GM03348 (cell line): ENCODE results near the gene CCSER2.
"Not testable (repeated sequence)": the region's sequence is repeated elsewhere in the genome, so short reads cannot be mapped to it uniquely, and the experiment has no call there.

ENCODE experiments used
- DNase-seq: peaks from one replicate; pipeline ENCODE4 v3.0.0; 2012; ENCODE audit warnings: low spot score

CCSER2 gene

GRCh38 chr10:84522612-84523462, 194.4 kb downstream of the CCSER2 start:
- no peak for DNase-seq

- DNase-seq = no peak
Measured at GRCh38 chr10:84523526-84523925, 195.1 kb downstream of the CCSER2 start.

GRCh38 chr10:84524435-84524834, 196.0 kb downstream of the CCSER2 start:
- no peak for DNase-seq

GRCh38 chr10:84525120-84525806, 196.9 kb downstream of the CCSER2 start:
- DNase-seq = no peak

- not testable (repeated sequence) for DNase-seq
Measured at GRCh38 chr10:84525807-84526182, 197.4 kb downstream of the CCSER2 start.

GRCh38 chr10:84527386-84527785, 199.0 kb downstream of the CCSER2 start:
- DNase-seq = not testable (repeated sequence)

GRCh38 chr10:84528526-84528925, 200.1 kb downstream of the CCSER2 start:
- not testable (repeated sequence) for DNase-seq

- no peak for DNase-seq
Measured at GRCh38 chr10:84530724-84531325, 202.4 kb downstream of the CCSER2 start.

- DNase-seq = no peak
Measured at GRCh38 chr10:84531396-84531795, 203.0 kb downstream of the CCSER2 start.

- no peak for DNase-seq
Measured at GRCh38 chr10:84534168-84534567, 205.8 kb downstream of the CCSER2 start.

GRCh38 chr10:84537447-84537931, 209.1 kb downstream of the CCSER2 start:
- DNase-seq = peak; percentile 87

- no peak for DNase-seq
Measured at GRCh38 chr10:84538036-84538435, 209.6 kb downstream of the CCSER2 start.

GRCh38 chr10:84539216-84539615, 210.8 kb downstream of the CCSER2 start:
- DNase-seq = peak; percentile 40

GRCh38 chr10:84540022-84540616, 211.7 kb downstream of the CCSER2 start:
- peak; percentile 87 for DNase-seq

GRCh38 chr10:84540617-84541288, 212.4 kb downstream of the CCSER2 start:
- DNase-seq = peak; percentile 92

- no peak for DNase-seq
Measured at GRCh38 chr10:84541289-84541637, 212.9 kb downstream of the CCSER2 start.

- DNase-seq = no peak
Measured at GRCh38 chr10:84542522-84543490, 214.4 kb downstream of the CCSER2 start.

GRCh38 chr10:84543948-84544347, 215.6 kb downstream of the CCSER2 start:
- DNase-seq = no peak

GRCh38 chr10:84545651-84546050, 217.3 kb downstream of the CCSER2 start:
- no peak for DNase-seq

- DNase-seq = no peak
Measured at GRCh38 chr10:84546609-84547008, 218.2 kb downstream of the CCSER2 start.

GRCh38 chr10:84547616-84548015, 219.2 kb downstream of the CCSER2 start:
- DNase-seq = no peak
